ENCODE measurements around the gene NCEH1.

- TF ChIP-seq EP300 (IDR thresholded peaks at IDR 0.05) (no peak), CTCF (IDR thresholded peaks at IDR 0.05) (no peak)
Observed at GRCh38 chr3:172749230-172749965, 38.5 kb upstream of the NCEH1 start.

Data from sigmoid colon (tissue), 4 donors.